GM12873 (cell line): Measurements from ENCODE around the gene TUBGCP2.

ENCODE experiments used
- TF ChIP-seq, protein P1 (sequence below): IDR thresholded peaks from 2 replicates; pipeline ENCODE4 v1.5.1; 2012; ENCODE audit warnings: low read depth, mild to moderate bottlenecking, moderate library complexity, low read length, control low read depth; ENCODE audit not compliant: insufficient read depth; ENCODE audit errors: missing control alignments

TUBGCP2 gene

DNA sequence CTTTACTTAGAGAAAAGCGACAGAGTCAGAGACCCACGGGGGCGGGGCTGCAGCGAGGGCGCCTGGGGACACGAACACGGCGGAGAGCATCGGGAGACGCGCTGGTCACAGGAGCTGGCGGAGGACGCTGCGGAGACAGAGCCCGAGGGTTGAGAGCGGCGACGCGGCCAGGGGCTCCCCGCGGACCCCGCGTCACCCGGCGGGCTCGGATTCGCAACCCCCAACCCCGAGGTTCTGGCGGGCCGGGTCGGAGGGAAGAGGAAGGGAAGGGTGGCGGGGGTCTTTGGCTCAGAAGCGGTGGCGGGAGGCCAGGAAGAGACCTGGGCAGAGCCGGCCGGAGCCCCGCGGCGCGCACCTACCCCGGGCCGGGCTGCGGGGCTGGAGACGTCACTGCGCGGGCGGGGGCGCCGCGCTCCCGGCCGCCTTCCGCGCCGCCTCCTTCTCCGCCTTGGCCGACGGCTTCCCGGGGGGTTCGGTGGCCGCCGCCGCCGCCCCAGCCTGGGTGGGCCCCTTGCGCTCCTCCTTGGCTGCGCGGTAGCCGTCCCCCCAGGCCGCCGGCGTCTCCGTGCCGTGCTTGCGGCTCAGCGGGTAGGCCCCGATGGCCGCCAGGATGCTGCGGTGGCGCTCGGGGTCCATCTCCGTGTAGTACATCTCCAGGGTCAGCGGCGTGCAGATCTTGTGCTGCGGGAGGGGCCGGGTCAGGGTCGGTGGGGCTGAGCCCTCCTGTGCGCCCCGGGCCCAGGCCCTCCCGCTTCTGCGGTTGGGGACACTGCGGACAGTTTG, 17.0 kb upstream of the TUBGCP2 start:
- TF ChIP-seq, protein P1, sequence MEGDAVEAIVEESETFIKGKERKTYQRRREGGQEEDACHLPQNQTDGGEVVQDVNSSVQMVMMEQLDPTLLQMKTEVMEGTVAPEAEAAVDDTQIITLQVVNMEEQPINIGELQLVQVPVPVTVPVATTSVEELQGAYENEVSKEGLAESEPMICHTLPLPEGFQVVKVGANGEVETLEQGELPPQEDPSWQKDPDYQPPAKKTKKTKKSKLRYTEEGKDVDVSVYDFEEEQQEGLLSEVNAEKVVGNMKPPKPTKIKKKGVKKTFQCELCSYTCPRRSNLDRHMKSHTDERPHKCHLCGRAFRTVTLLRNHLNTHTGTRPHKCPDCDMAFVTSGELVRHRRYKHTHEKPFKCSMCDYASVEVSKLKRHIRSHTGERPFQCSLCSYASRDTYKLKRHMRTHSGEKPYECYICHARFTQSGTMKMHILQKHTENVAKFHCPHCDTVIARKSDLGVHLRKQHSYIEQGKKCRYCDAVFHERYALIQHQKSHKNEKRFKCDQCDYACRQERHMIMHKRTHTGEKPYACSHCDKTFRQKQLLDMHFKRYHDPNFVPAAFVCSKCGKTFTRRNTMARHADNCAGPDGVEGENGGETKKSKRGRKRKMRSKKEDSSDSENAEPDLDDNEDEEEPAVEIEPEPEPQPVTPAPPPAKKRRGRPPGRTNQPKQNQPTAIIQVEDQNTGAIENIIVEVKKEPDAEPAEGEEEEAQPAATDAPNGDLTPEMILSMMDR, result no peak

DNA sequence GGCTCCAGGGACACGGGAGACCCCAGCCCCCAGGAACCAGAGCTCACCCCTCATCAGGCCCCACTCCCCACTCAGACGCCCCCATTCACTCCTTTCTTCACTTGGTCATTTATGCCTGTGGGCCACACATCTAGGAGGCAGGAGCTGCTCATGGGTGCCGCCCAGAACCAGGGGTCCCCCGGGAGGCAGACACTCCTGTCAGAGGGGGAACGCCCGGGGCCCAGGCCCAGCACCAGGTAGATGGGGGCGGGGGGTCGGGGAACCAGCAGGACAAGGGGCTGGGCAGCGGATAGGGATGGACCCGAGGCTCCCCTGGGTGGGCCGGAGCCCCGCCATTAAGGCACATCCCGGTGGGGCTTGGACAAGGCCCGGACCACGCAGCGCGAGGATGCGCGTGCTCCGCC, 16.2 kb upstream of the TUBGCP2 start:
- TF ChIP-seq, protein P1, result no peak

DNA sequence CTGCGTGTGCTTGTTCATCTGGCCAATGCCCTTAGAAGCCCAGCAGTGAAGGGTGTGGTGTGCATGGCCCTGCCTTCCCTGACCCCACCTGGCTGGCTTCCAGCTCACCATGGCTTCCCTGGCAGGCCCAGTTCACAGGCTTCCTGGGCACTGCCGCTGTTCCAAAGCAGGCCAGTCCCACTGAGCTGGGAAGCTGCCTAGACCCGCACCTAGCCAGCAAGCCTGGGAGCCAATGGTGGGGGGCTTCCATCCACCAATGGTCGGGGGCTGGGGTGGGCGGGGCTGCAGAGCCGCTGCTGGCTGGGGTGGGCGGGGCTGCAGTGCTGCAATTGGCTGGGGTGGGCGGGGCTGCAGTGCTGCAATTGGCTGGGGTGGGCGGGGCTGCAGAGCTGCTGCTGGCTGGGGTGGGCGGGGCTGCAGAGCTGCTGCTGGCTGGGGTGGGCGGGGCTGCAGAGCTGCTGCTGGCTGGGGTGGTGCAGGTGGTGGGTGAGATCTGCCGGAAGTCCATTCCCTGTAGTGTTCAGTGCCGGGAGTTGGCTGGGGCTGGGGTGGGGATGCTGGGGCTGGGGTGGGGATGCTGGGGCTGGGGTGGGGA, 15.6 kb upstream of the TUBGCP2 start:
- TF ChIP-seq, protein P1, result no peak

DNA sequence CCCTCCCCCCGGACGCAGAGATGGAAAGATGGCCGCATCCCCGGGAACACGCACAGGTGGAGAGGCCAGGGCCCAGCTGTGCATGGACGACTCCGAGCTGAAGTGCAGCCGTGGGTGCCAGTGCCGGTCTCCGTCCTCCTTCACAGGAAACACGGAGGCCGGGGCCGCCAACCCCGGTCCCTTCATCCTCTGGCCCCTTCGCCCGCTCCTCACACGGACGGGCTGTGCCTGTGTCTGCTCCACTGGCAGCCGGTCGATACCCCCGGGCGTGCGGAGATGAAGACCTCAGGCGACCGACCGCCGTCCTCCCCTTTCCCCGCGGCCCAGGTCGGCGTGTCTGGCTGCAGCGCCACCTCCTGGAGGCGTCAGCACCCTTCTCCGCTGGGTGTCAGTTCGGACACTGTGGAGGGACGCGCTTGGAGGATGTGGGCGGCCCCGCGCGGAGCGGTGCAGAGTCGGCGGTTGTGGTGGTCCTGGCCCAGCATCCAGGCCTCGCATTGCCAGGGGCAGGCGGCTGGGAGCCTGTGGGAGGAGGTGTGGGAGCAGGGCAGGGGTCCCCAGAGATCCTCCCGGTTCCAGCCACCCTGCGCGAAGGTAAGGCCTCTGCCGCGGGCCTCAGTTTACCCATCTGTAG, 9.9 kb upstream of the TUBGCP2 start:
- TF ChIP-seq, protein P1, result peak; percentile 69

DNA sequence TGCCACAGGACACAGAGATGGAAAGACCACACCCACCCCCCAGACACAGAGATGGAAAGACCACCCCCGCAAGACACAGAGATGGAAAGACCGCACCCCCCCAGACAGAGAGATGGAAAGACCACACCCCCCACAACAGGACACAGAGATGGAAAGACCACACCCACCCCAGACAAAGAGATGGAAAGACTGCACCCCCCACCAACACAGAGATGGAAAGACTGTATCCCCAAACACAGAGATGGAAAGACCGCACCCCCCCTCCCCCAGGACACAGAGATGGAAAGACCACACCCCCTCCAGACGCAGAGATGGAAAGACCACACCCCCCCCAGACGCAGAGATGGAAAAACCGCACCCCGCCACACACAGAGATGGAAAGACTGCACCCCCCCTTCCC, 8.1 kb upstream of the TUBGCP2 start:
- TF ChIP-seq, protein P1, result no peak

DNA sequence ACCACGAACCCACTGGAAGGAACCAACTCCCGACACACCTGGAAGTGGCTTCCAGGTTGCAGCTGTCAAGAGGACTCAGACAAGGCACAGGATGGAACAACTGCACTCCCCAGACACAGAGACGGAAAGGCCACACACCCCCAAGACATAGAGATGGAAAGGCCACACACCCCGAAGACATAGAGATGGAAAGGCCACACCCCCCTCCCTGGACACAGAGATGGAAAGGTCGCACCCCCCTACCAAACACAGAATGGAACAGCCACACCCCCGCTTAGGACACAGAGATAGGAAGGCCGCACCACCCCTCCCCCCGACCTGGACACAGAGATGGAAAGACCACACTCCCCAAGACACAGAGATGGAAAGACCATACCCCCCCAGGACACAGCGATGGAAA, 7.6 kb upstream of the TUBGCP2 start:
- TF ChIP-seq, protein P1, result no peak

DNA sequence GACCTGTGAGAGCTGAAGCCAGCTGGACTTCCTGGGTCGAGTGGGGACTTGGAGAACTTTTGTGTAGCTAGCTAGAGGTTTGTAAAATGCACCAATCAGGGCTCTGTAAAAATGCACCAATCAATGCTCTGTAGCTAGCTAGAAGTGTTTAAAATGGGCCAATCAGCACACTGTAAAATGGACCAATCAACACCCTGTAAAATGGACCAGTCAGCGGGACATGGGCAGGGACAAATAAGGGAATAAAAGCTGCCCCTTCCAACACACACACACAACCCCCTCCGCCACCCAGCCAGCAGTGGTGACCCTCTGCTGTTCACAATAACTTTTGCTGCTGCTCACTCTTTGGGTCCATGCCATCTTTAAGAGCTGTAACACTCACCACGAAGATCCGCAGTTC, 7.2 kb upstream of the TUBGCP2 start:
- TF ChIP-seq, protein P1, result no peak
